HepG2 (cell line): ENCODE results near the gene CUL5. TPM values are rescaled to one million over a fixed set of nuclear protein-coding genes. Genes with fewer than 3 reads are reported as not detected.

Experiments used
- ATAC-seq: fragments of 200-7000 bp; cut with Tn5 transposase; 3 replicates; pipeline ENCODE4 v1.9.1; 2020; ENCODE audit warnings: mild to moderate bottlenecking, moderate library complexity
- BruUV-seq: library from RNA; stranded (reverse); fragments of 400-500 nt; replicated peaks from 2 replicates; lab custom pipeline; 2021; lab: Mats Ljungman, UMichigan
- CTCF ChIA-PET: fragments of 300-600 bp; formaldehyde crosslinking; extraction: SDS; loops from one replicate; lab custom pipeline; 2021; ENCODE audit warnings: low total read pairs, inconsistent platforms, low intra/inter-chr PET ratio; lab: Yijun Ruan, JAX
- POLR2A ChIA-PET: fragments of 350-600 bp; sonication (Branson Sonifier 250); formaldehyde crosslinking; loops from one replicate; lab custom pipeline; 2020; ENCODE audit warnings: antibody characterized with exemption, inconsistent platforms; lab: Yijun Ruan, JAX
- DNase-seq: peaks from one replicate; pipeline ENCODE4 v3.0.0-alpha.2; 2015; ENCODE audit warnings: low spot score
- FAIRE-seq: peaks from 3 replicates; lab custom pipeline; 2011; peaks lifted over from hg19 to GRCh38; lab: Jason Lieb, UNC
- H2AFZ ChIP-seq: one replicate; pipeline ENCODE4 v1.6.1; 2011; ENCODE audit warnings: low read length, inconsistent platforms
- H3K27ac ChIP-seq: fragments of 300-600 bp; 3 replicates; pipeline ENCODE4 v1.8.0; 2011; ENCODE audit warnings: mixed run types, mild to moderate bottlenecking, mixed read lengths, low read length, inconsistent platforms; ENCODE audit not compliant: insufficient read depth; ENCODE audit errors: extremely low read length
- H3K27me3 ChIP-seq, 2 experiments: fragments of 200-600 bp in 1 of 2; 2 replicates in 1 of 2; 3 replicates in 1 of 2; pipeline versions ENCODE4 v1.6.0 to v1.8.0; 2011; ENCODE audit warnings: low read length in 2 of 2, mild to moderate bottlenecking in 2 of 2, moderate library complexity in 2 of 2, inconsistent platforms in 1 of 2; ENCODE audit not compliant: insufficient read depth in 2 of 2, control insufficient read depth in 1 of 2
- H3K36me3 ChIP-seq, 2 experiments: fragments of 200-600 bp in 1 of 2; replicated peaks in 1 of 2; 2 replicates in 1 of 2; 3 replicates in 1 of 2; pipeline versions ENCODE4 v1.5.1 to v1.8.0; 2011; ENCODE audit warnings: low read length in 2 of 2, inconsistent platforms in 1 of 2; ENCODE audit not compliant: insufficient read depth in 2 of 2, control insufficient read depth in 1 of 2
- H3K4me1 ChIP-seq: 2 replicates; pipeline ENCODE4 v1.5.1; 2012; ENCODE audit warnings: low read length, inconsistent platforms; ENCODE audit not compliant: insufficient read depth
- H3K4me2 ChIP-seq: 2 replicates; pipeline ENCODE4 v1.6.0; 2011; ENCODE audit warnings: low read depth, low read length, inconsistent platforms
- H3K4me3 ChIP-seq, 3 experiments: fragments of 200-600 bp in 1 of 3; sonication (generic), shearing (Covaris generic) in 1 of 3; replicated peaks in 1 of 3; 2 replicates each; pipeline ENCODE4 v1.5.1; 2011 to 2016; ENCODE audit warnings: low read length in 3 of 3, inconsistent platforms in 2 of 3, low read depth in 2 of 3, mild to moderate bottlenecking in 2 of 3, control low read depth in 1 of 3, mixed read lengths in 1 of 3; ENCODE audit not compliant: insufficient read depth in 1 of 3
- H3K79me2 ChIP-seq: one replicate; pipeline ENCODE4 v1.6.1; 2011; ENCODE audit warnings: low read length, inconsistent platforms; ENCODE audit not compliant: insufficient read depth
- H3K9ac ChIP-seq: 2 replicates; pipeline ENCODE4 v1.6.0; 2011; ENCODE audit warnings: mild to moderate bottlenecking, low read depth, low read length, inconsistent platforms; ENCODE audit not compliant: insufficient read depth
- H3K9me3 ChIP-seq: 2 replicates; pipeline ENCODE4 v1.5.1; 2012; ENCODE audit warnings: mild to moderate bottlenecking, low read length
- H4K20me1 ChIP-seq: 2 replicates; pipeline ENCODE4 v1.6.0; 2011; ENCODE audit warnings: inconsistent platforms, mild to moderate bottlenecking, low read length, moderate library complexity; ENCODE audit not compliant: insufficient read depth
- AHDC1 ChIP-seq: sonication (generic); formaldehyde crosslinking; IDR thresholded peaks from 2 replicates; pipeline ENCODE4 v1.5.1; 2020; ENCODE audit warnings: mild to moderate bottlenecking, missing genetic modification reagents, borderline replicate concordance
- ATF7-NPFF ChIP-seq: sonication (generic); formaldehyde crosslinking; IDR thresholded peaks from 2 replicates; pipeline ENCODE4 v1.8.1; 2023; ENCODE audit warnings: mild to moderate bottlenecking, low read depth, missing genetic modification reagents, moderate library complexity
- DPF2 ChIP-seq: sonication (generic); formaldehyde crosslinking; IDR thresholded peaks from 2 replicates; pipeline ENCODE4 v1.4.0; 2020; ENCODE audit warnings: mild to moderate bottlenecking, low read depth, missing genetic modification reagents, borderline replicate concordance
- GATAD2A ChIP-seq: IDR thresholded peaks from 2 replicates; pipeline ENCODE4 v1.6.1; 2016
- KLF13 ChIP-seq: sonication (generic); formaldehyde crosslinking; IDR thresholded peaks from 2 replicates; pipeline ENCODE4 v1.4.0; 2020; ENCODE audit warnings: mild to moderate bottlenecking, missing genetic modification reagents
- MBD4 ChIP-seq: IDR thresholded peaks from 2 replicates; pipeline ENCODE4 v1.6.1; 2012; ENCODE audit warnings: low read length, inconsistent platforms, borderline replicate concordance
- NCOA5 ChIP-seq: sonication (generic); formaldehyde crosslinking; IDR thresholded peaks from 2 replicates; pipeline ENCODE4 v1.4.0; 2020; ENCODE audit warnings: missing genetic modification reagents
- POLR2AphosphoS5 ChIP-seq: IDR thresholded peaks from 2 replicates; pipeline ENCODE4 v1.6.1; 2012; ENCODE audit warnings: low read depth, low read length
- YEATS4 ChIP-seq: sonication (generic); formaldehyde crosslinking; IDR thresholded peaks from 2 replicates; pipeline ENCODE4 v1.4.0; 2020; ENCODE audit warnings: missing genetic modification reagents, borderline replicate concordance
- ZHX1 ChIP-seq: sonication (generic); formaldehyde crosslinking; IDR thresholded peaks from 2 replicates; pipeline ENCODE4 v1.8.1; 2022; ENCODE audit warnings: low read depth, mild to moderate bottlenecking, missing genetic modification reagents
- ZNF552 ChIP-seq: sonication (generic); formaldehyde crosslinking; IDR thresholded peaks from 2 replicates; pipeline ENCODE4 v1.9.0; 2022; ENCODE audit warnings: missing genetic modification reagents, mild to moderate bottlenecking, borderline replicate concordance
- ZNF567 ChIP-seq: sonication (generic); formaldehyde crosslinking; IDR thresholded peaks from 2 replicates; pipeline ENCODE4 v1.8.1; 2023; ENCODE audit warnings: mild to moderate bottlenecking, missing genetic modification reagents, borderline replicate concordance
- WGBS: methylation state at CpG from one replicate; pipeline ENCODE4 v1.1.6; 2017; ENCODE audit warnings: low lambda C conversion rate; 5-methylcytosine and 5-hydroxymethylcytosine counted together
- in situ Hi-C: cut with HindIII; loops from 2 replicates; pipeline ENCODE4 v1.10.0; 2017; ENCODE audit warnings: low pct_unique_long_range_greater_than_20kb; ENCODE audit not compliant: extremely low pct_ligation_motif_present
- intact Hi-C: fragments of 100-400 bp; cut with micrococcal nuclease; formaldehyde crosslinking; loops from one replicate; pipeline ENCODE4 v1.10.0; 2022; ENCODE audit not compliant: unreplicated experiment
- polyA plus RNA-seq, 8 experiments: library from polyadenylated mRNA; depleted of rRNA in 3 of 8; stranded (reverse) in 7 of 8; unstranded in 1 of 8; fragments of >200 nt; fragmentation: Illumina TruSeq in 4 of 8; extraction: Trizol in 4 of 8; gene quantifications; 2 replicates each; pipeline versions ENCODE4 v1.2.1 to v1.2.3, GENCODE V29; 2011 to 2016; ENCODE audit warnings: low read depth in 4 of 8, missing spikeins in 1 of 8, mixed read lengths in 1 of 8; ENCODE audit not compliant: insufficient read depth in 1 of 8
- total RNA-seq, 5 experiments: library from RNA; depleted of rRNA; stranded (reverse); fragments of >200 nt; fragmentation: Illumina TruSeq; extraction: Trizol; gene quantifications; 2 replicates each; pipeline ENCODE4 v1.2.3, GENCODE V29; 2016; ENCODE audit warnings: low read depth in 1 of 5

The CUL5 gene
- total and polyA plus RNA-seq, 2 of the 13 experiments (the other 11 are each of a cell fraction or from before 2014, with no cell fraction given), result 7.0 to 24.7 TPM

- intact Hi-C loops (no loop called here), in situ Hi-C loops (no loop called here)
- CTCF ChIA-PET, result no interaction called here
- Histone ChIP-seq H4K20me1 (no peaks in the 10 kb centered on the region), H3K9ac (no peak overlapping the region), H3K9me3 (no peaks in the 10 kb centered on the region), H3K4me1 (no peaks in the 10 kb centered on the region), H3K27me3 (no peaks in the 10 kb centered on the region), H3K27ac (no peak overlapping the region), H3K4me2 (no peak overlapping the region), H3K79me2 (no peaks in the 10 kb centered on the region), H3K36me3 (peaks cover 6 to 53% of the 10 kb centered on the region in 2 experiments; a peak in 4 of 5 replicates), H2AFZ (no peak overlapping the region), H3K4me3 (no peak overlapping the region)
- WGBS, result 100% methylated on average over 1 of the region's 1 CpG
- BruUV-seq, result no TSS peak
- DNase-seq (no peak), ATAC-seq (no peak), FAIRE-seq (no peak)
- POLR2A ChIA-PET, result no interaction called here
- no peak for TF ChIP-seq GATAD2A (CRISPR knock-in tag)
- no peak for TF ChIP-seq POLR2AphosphoS5
- no peak for TF ChIP-seq ZNF567 (CRISPR knock-in tag)
- TF ChIP-seq KLF13 (CRISPR knock-in tag), result no peak
- no peak for TF ChIP-seq ZNF552 (CRISPR knock-in tag)
- TF ChIP-seq ZHX1 (CRISPR knock-in tag), result no peak
- TF ChIP-seq DPF2 (CRISPR knock-in tag), result no peak
- no peak for TF ChIP-seq NCOA5
- TF ChIP-seq AHDC1, result no peak
- TF ChIP-seq ATF7-NPFF (CRISPR knock-in tag), result no peak
- TF ChIP-seq MBD4, result no peak
- no peak for TF ChIP-seq YEATS4
Observed at GRCh38 chr11:108137212-108137611, 128.5 kb downstream of the CUL5 start.
